OCI-M2 (cell line): ENCODE measurements around the gene ADI1.
A peak's percentile ranks its signal among the peaks of the same experiment; 100 is the strongest.
"Not testable (repeated sequence)": the region's sequence is repeated elsewhere in the genome, so short reads cannot be mapped to it uniquely, and the experiment has no call there.

Source experiments
- DNase-seq: peaks from one replicate; lab custom pipeline; 2025; ENCODE audit not compliant: unreplicated experiment; lab: John Stamatoyannopoulos, UW

ADI1 gene

GRCh38 chr2:3464401-3465005 is 54.8 kb downstream of the ADI1 start:
- DNase-seq, result no peak

GRCh38 chr2:3463944-3464343 is 55.4 kb downstream of the ADI1 start:
- DNase-seq, result no peak

GRCh38 chr2:3463186-3463835 is 56.0 kb downstream of the ADI1 start:
- DNase-seq, result no peak

- DNase-seq, result no peak
Observed at GRCh38 chr2:3462493-3463104, 56.7 kb downstream of the ADI1 start.

GRCh38 chr2:3461801-3462492 is 57.4 kb downstream of the ADI1 start:
- DNase-seq, result peak; percentile 1

GRCh38 chr2:3460831-3461800 is 58.2 kb downstream of the ADI1 start:
- no peak for DNase-seq

- no peak for DNase-seq
Observed at GRCh38 chr2:3460156-3460555, 59.2 kb downstream of the ADI1 start.

GRCh38 chr2:3459185-3460015 is 59.9 kb downstream of the ADI1 start:
- no peak for DNase-seq

- no peak for DNase-seq
Observed at GRCh38 chr2:3458396-3459184, 60.7 kb downstream of the ADI1 start.

GRCh38 chr2:3457524-3458395 is 61.6 kb downstream of the ADI1 start:
- no peak for DNase-seq

GRCh38 chr2:3456125-3456524 is 63.2 kb downstream of the ADI1 start:
- no peak for DNase-seq

- DNase-seq, result no peak
Observed at GRCh38 chr2:3454802-3455201, 64.5 kb downstream of the ADI1 start.

GRCh38 chr2:3454005-3454404 is 65.3 kb downstream of the ADI1 start:
- DNase-seq, result not testable (repeated sequence)

GRCh38 chr2:3453190-3453999 is 65.9 kb downstream of the ADI1 start:
- no peak for DNase-seq

GRCh38 chr2:3451926-3452671 is 67.2 kb downstream of the ADI1 start:
- no peak for DNase-seq

- no peak for DNase-seq
Observed at GRCh38 chr2:3451169-3451568, 68.2 kb downstream of the ADI1 start.
